Heart left ventricle (tissue), 13 donors: Measurements from ENCODE around the gene RHO.

Source experiments
- POLR2A ChIP-seq, 2 donors: fragments of 450-650 bp; IDR thresholded peaks; one replicate each; pipeline ENCODE4 v1.6.1; 2017; ENCODE audit warnings: antibody characterized with exemption in 2 of 2, mild to moderate bottlenecking in 2 of 2, moderate library complexity in 2 of 2
- TF ChIP-seq, protein P1 (sequence below), 12 donors: fragments of 200-600 bp; sonication (generic) in 4 of 12; IDR thresholded peaks; one replicate each; pipeline versions ENCODE4 v1.5.0 to v1.8.0; 2018 to 2022; ENCODE audit warnings: antibody characterized with exemption in 12 of 12, mild to moderate bottlenecking in 5 of 12
- donor health status: ischemic (EF 13 %, LVEDD 7.1; RV severe dilation, severe dysfunction).
- donor health status: DM: no; HTN: yes; CAD: no.
- donor health status: DM: no; HTN: no; CAD: no.
- donor health status: ischemic (EF 25% LVEDD 6.9; RV normal size, moderate dysfunction).
- donor health status: ischemic (EF 25% LVEDD 5.7; RV mildly dilated, moderate dysfunction).
- donor health status: ischemic (EF 35%, LVEDD 5.7; RV mildly dilated, moderate dysfunction).
- donor health status: nonischemic (EF 11% LVEDD 7.7; RV severe dilation, severe dysfunction).
- donor health status: DM: yes; HTN: yes; CAD: no.
- donor health status: PGD.
- donor health status: ischemic (EF 29% LVEDD 5.4; RV normal size, mild dysfunction).
- donor health status: nonischemic (EF 23%, LVEDD 6.1; RV moderate dilation, normal function).

DNA sequence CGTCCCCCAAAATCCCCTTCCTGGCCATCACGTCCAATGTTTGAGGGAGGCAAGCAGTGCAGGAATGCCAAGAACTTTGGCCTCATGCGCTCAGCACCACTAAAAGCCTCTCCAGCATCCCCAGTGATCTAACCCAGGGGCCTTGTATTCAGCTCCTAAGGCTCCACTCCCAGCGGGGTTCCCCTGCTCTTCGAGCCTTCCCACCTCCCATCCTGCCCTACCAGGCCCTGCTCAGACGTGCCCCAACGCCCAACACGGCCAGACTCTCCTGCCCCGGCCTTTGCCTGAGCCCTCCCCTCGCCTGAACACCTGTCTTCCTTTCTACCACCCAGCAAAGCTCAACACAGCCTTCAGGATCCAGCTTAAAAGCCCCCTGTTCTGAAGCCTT lies 47.6 kb downstream of the RHO start:
- TF ChIP-seq, protein P1, sequence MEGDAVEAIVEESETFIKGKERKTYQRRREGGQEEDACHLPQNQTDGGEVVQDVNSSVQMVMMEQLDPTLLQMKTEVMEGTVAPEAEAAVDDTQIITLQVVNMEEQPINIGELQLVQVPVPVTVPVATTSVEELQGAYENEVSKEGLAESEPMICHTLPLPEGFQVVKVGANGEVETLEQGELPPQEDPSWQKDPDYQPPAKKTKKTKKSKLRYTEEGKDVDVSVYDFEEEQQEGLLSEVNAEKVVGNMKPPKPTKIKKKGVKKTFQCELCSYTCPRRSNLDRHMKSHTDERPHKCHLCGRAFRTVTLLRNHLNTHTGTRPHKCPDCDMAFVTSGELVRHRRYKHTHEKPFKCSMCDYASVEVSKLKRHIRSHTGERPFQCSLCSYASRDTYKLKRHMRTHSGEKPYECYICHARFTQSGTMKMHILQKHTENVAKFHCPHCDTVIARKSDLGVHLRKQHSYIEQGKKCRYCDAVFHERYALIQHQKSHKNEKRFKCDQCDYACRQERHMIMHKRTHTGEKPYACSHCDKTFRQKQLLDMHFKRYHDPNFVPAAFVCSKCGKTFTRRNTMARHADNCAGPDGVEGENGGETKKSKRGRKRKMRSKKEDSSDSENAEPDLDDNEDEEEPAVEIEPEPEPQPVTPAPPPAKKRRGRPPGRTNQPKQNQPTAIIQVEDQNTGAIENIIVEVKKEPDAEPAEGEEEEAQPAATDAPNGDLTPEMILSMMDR (IDR thresholded peaks at IDR 0.05) = no peak
- TF ChIP-seq POLR2A (IDR thresholded peaks at IDR 0.05) = no peak
